GM12865 (cell line): ENCODE measurements around the gene NFAT5.
"Not testable (repeated sequence)": the region's sequence is repeated elsewhere in the genome, so short reads cannot be mapped to it uniquely, and the experiment has no call there.

Experiments used
- DNase-seq: peaks from one replicate; pipeline ENCODE4 v3.0.0; 2010; ENCODE audit warnings: low read depth
- H3K4me3 ChIP-seq: 2 replicates; pipeline ENCODE4 v1.5.1; 2011; ENCODE audit warnings: mild to moderate bottlenecking, low read depth, low read length, control low read depth
- TF ChIP-seq, protein P1 (sequence below): IDR thresholded peaks from 2 replicates; pipeline ENCODE4 v1.5.1; 2011; ENCODE audit warnings: low read length, control low read depth, low read depth, inconsistent platforms; ENCODE audit not compliant: insufficient read depth; ENCODE audit errors: missing control alignments

The NFAT5 gene, protein sequence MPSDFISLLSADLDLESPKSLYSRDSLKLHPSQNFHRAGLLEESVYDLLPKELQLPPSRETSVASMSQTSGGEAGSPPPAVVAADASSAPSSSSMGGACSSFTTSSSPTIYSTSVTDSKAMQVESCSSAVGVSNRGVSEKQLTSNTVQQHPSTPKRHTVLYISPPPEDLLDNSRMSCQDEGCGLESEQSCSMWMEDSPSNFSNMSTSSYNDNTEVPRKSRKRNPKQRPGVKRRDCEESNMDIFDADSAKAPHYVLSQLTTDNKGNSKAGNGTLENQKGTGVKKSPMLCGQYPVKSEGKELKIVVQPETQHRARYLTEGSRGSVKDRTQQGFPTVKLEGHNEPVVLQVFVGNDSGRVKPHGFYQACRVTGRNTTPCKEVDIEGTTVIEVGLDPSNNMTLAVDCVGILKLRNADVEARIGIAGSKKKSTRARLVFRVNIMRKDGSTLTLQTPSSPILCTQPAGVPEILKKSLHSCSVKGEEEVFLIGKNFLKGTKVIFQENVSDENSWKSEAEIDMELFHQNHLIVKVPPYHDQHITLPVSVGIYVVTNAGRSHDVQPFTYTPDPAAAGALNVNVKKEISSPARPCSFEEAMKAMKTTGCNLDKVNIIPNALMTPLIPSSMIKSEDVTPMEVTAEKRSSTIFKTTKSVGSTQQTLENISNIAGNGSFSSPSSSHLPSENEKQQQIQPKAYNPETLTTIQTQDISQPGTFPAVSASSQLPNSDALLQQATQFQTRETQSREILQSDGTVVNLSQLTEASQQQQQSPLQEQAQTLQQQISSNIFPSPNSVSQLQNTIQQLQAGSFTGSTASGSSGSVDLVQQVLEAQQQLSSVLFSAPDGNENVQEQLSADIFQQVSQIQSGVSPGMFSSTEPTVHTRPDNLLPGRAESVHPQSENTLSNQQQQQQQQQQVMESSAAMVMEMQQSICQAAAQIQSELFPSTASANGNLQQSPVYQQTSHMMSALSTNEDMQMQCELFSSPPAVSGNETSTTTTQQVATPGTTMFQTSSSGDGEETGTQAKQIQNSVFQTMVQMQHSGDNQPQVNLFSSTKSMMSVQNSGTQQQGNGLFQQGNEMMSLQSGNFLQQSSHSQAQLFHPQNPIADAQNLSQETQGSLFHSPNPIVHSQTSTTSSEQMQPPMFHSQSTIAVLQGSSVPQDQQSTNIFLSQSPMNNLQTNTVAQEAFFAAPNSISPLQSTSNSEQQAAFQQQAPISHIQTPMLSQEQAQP (N-terminal part only)

DNA sequence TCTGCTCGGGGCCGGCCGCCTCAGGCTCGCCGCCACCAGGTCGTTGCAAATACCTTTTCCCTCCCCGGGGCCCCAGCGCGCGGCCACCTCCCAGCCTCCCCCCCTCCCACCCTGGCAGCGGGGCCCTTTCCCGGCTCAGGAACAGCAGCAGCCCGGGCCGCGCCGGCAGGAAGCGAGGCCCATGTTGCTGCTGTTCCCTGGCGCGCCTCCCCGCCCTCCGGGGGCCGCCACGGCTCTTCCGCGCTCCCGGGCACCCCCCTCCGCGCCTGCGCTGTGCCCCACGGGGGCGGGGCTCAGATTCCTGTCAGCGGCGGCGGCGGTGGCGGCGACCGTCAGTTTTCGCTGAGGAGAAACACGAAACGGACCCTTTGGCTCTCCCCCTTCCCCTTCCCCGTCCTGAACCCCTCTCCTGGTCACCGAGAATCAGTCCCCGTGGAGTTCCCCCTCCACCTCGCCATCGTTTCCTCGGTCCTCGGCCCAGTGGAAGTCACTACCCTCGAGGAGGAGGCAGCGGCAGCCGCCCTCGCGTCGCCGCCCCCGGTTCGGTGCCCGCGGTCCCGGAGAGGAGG, at the start of gene NFAT5:
NFAT5 (plus strand) TSS at position 296 of the 569 bp plus-strand sequence. CDS start 336 bp downstream, outside the sequence.
- peak within 1 kb of the TSS; percentile 77 for H3K4me3 ChIP-seq
- TF ChIP-seq, protein P1, sequence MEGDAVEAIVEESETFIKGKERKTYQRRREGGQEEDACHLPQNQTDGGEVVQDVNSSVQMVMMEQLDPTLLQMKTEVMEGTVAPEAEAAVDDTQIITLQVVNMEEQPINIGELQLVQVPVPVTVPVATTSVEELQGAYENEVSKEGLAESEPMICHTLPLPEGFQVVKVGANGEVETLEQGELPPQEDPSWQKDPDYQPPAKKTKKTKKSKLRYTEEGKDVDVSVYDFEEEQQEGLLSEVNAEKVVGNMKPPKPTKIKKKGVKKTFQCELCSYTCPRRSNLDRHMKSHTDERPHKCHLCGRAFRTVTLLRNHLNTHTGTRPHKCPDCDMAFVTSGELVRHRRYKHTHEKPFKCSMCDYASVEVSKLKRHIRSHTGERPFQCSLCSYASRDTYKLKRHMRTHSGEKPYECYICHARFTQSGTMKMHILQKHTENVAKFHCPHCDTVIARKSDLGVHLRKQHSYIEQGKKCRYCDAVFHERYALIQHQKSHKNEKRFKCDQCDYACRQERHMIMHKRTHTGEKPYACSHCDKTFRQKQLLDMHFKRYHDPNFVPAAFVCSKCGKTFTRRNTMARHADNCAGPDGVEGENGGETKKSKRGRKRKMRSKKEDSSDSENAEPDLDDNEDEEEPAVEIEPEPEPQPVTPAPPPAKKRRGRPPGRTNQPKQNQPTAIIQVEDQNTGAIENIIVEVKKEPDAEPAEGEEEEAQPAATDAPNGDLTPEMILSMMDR, result no peak
- peak; percentile 92 for DNase-seq

DNA sequence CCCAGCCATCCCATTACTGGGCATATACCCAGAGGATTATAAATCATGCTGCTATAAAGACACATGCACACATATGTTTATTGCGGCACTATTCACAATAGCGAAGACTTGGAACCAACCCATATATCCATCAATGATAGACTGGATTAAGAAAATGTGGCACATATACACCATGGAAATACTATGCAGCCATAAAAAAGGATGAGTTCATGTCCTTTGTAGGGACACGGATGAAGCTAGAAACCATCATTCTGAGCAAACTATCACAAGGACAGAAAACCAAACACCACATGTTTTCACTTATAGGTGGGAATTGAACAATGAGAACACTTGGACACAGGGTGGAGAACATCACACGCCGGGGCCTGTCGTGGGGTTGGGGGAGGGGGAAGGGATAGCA, 47.9 kb upstream of the NFAT5 start:
- DNase-seq, H3K4me3 ChIP-seq: not testable (repeated sequence)

DNA sequence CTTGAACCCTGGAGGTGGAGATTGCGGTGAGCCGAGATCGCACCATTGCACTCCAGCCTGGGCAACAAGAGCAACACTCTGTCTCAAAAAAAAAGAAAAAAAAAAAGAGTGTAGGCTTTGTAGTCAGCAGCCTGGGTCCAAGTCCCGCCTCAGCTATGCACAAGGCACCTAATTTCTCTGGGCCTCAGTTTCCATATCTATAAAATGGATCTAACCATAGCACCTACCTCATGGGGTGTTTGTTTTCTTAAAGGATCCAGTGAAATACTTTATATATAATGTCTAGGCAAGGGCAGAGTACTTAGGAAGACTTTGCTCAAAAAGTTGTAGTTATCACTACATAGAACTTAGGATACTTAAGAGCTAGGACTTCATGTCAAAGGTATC, 45.4 kb upstream of the NFAT5 start:
- H3K4me3 ChIP-seq, result no peak overlapping the region
- TF ChIP-seq, protein P1, result no peak
- no peak for DNase-seq

DNA sequence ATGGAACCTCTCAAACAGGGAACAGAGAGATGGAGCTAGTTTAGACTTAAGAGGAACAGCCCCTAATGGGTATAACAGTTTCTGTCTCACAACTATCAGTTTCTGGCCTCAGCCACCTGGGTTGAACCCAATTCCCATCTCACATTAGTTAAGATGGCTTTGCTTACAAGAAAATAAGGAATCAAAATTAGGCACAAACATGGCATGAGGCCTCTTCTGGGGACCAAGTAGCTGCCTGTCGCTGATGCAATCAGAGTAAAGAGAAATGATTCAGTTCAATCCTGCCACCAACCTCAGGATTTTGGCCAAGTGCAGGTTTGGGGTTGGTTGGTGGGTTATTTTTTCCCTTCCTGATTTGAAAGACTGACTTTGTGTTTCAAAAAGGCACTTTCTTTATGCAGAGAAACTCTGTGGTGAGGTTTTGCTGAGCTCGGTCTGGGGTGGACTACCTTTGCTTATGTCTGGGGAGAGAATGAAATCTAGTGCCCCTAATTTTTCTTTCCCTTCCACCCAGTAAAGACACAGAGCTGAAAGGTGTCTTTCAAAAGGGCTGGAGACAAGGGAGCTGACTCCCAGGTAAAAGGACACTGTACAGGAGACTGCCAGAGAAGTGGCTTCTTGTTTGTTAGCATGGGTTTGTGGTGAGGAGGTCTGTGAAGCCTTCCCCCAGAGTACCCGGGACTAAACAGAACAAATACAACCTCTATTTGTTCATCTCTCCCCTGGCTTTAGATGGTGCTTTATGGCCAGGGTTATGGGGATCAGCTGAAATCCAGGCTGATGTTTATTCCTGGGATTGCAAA, 44.8 kb upstream of the NFAT5 start:
- TF ChIP-seq, protein P1, result no peak
- peak; percentile 81 for DNase-seq
- peak overlapping the region; percentile 4; the same call in 1 of the 2 replicates for H3K4me3 ChIP-seq

DNA sequence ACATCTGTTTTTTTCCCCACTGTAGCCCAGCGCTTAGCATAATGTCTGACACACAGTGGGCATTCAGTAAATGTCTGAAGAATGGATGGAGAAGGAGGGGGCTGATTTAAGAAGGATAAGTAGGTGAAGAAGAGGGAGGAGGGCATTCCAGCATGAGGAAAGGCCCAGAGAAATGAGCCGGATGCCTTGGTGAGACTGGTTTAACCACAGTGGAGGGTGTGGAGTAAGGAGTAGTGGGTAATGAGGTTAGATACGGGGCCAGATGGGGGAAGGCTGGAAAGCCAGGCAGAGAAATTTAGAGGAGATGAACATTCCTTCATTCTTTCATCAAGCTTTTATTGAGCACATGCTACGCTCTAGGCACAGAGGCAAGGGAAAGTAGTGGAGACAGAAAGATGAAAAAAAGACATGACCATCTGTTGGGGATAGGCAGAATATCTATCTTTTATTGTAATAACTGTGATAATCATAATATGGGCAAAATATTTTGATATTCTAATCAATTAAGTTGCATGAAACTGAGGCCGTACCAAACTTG, 43.7 kb upstream of the NFAT5 start:
- no peak for DNase-seq
- H3K4me3 ChIP-seq, result no peak overlapping the region
- TF ChIP-seq, protein P1, result no peak

DNA sequence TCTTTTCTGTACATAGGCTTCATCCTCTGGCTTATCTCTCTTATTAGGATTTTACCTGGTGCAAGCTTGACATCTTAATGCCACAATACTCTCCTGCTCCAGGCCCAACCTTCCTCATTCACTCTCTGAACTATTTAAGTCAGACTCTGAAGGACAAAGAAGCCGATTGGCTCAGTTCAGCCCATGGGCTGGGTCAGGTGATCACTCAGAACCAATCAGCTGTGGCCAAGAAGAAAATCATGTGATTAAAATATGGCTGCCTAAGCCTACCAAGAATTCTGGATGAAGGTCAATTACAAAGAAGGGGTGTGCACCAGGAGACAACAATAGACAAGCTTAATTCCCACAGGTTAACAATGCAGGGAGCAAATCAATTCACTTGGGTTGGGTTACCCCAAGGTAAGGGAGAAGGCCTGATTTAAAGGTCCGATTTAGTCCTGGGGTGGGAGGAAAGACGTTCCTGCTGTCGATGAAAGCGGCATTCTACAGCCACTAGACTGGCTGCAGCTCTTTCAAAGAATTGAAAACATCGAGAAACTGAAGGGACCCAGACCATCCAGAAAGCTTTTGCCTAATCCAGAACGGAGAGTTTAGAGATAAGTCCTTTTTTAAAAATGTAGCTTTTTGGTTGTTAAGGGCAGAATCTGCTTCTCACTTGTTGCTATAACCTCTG, 42.9 kb upstream of the NFAT5 start:
- TF ChIP-seq, protein P1, result no peak
- DNase-seq, result peak; percentile 18
- H3K4me3 ChIP-seq, result no peak overlapping the region
